ENCODE measurements around the gene HNRNPD.
"Not testable (repeated sequence)": the region's sequence is repeated elsewhere in the genome, so short reads cannot be mapped to it uniquely, and the experiment has no call there.

HNRNPD gene

DNA sequence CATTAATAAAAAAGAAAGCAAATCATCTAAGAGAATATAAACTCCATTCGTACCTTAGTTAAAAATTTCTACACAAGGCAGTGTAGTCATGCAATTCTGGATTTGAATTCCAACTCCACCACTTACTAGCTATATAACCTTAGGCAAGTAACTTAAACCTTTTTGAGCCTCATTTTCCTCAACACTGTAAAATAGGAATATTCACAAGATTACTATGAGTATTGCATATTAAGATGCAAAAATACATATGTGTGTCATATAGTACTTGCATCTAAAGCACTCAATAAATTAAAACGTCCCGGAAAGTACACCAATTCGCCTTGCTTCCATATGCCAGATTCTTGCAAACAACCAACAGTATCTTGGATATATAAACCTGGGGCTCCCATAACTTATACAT, 42.0 kb downstream of the HNRNPD start:
- H3K9ac ChIP-seq: no peak overlapping the region

GRCh38 chr4:82320351-82320750, 53.4 kb downstream of the HNRNPD start:
- Histone ChIP-seq H3K4me2 (no peak overlapping the region), H3K27me3 (ENCODE audit: insufficient read depth, low read depth) (no peaks in the 10 kb centered on the region), H2AFZ (ENCODE audit: low read depth) (no peak overlapping the region), H3K9ac (no peak overlapping the region), H3K4me3 (IDR thresholded peaks at IDR 0.05; ENCODE audit: insufficient read depth, low read depth, low read length) (no peak overlapping the region), H3K36me3 (ENCODE audit: insufficient read depth) (no peaks in the 10 kb centered on the region), H3K4me1 (ENCODE audit: low read depth, poor library complexity, severe bottlenecking) (no peaks in the 10 kb centered on the region), H4K20me1 (ENCODE audit: insufficient read depth) (no peaks in the 10 kb centered on the region), H3K79me2 (ENCODE audit: insufficient read depth, low read depth) (no peaks in the 10 kb centered on the region), H3K27ac (no peak overlapping the region)
- TF ChIP-seq, protein P1, sequence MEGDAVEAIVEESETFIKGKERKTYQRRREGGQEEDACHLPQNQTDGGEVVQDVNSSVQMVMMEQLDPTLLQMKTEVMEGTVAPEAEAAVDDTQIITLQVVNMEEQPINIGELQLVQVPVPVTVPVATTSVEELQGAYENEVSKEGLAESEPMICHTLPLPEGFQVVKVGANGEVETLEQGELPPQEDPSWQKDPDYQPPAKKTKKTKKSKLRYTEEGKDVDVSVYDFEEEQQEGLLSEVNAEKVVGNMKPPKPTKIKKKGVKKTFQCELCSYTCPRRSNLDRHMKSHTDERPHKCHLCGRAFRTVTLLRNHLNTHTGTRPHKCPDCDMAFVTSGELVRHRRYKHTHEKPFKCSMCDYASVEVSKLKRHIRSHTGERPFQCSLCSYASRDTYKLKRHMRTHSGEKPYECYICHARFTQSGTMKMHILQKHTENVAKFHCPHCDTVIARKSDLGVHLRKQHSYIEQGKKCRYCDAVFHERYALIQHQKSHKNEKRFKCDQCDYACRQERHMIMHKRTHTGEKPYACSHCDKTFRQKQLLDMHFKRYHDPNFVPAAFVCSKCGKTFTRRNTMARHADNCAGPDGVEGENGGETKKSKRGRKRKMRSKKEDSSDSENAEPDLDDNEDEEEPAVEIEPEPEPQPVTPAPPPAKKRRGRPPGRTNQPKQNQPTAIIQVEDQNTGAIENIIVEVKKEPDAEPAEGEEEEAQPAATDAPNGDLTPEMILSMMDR (conservative IDR thresholded peaks at IDR 0.05; ENCODE audit: low read depth, low read length): no peak

More for the DNA sequence above, 42.0 kb downstream of the HNRNPD start:
- Histone ChIP-seq H3K27ac (no peak overlapping the region), H2AFZ (ENCODE audit: low read depth) (no peak overlapping the region), H3K4me1 (ENCODE audit: low read depth, poor library complexity, severe bottlenecking) (no peaks in the 10 kb centered on the region), H3K27me3 (ENCODE audit: insufficient read depth, low read depth) (no peaks in the 10 kb centered on the region), H3K4me2 (no peak overlapping the region), H3K36me3 (ENCODE audit: insufficient read depth) (no peaks in the 10 kb centered on the region), H3K79me2 (ENCODE audit: insufficient read depth, low read depth) (no peaks in the 10 kb centered on the region), H4K20me1 (ENCODE audit: insufficient read depth) (no peaks in the 10 kb centered on the region), H3K4me3 (IDR thresholded peaks at IDR 0.05; ENCODE audit: insufficient read depth, low read depth, low read length) (no peak overlapping the region)
- TF ChIP-seq, protein P1 (conservative IDR thresholded peaks at IDR 0.05; ENCODE audit: low read depth, low read length): no peak

DNA sequence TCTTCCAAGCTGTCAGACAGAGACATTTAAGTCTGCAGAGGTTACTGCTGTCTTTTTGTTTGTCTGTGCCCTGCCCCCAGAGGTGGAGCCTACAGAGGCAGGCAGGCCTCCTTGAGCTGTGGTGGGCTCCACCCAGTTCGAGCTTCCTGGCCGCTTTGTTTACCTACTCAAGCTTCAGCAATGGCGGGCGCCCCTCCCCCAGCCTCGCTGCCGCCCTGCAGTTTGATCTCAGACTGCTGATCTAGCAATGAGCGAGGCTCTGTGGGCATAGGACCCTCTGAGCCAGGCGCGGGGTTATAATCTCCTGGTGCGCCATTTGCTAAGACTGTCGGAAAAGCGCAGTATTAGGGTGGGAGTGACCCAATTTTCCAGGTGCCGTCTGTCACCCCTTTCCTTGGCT, 70.7 kb downstream of the HNRNPD start:
- not testable (repeated sequence) for H3K4me3 ChIP-seq (IDR thresholded peaks at IDR 0.05; ENCODE audit: insufficient read depth, low read depth, low read length); H3K36me3 ChIP-seq (ENCODE audit: insufficient read depth); H3K79me2 ChIP-seq (ENCODE audit: insufficient read depth, low read depth); H3K27me3 ChIP-seq (ENCODE audit: insufficient read depth, low read depth); H2AFZ ChIP-seq (ENCODE audit: low read depth); H3K27ac ChIP-seq; H3K4me2 ChIP-seq; H4K20me1 ChIP-seq (ENCODE audit: insufficient read depth); H3K9ac ChIP-seq; H3K4me1 ChIP-seq (ENCODE audit: low read depth, poor library complexity, severe bottlenecking)
